Measurements from ENCODE around the gene ADARB2.

- TF ChIP-seq ZNF384 (IDR thresholded peaks at IDR 0.05): no peak
- no peak for TF ChIP-seq LEF1 (IDR thresholded peaks at IDR 0.05; ENCODE audit: borderline replicate concordance)
Observed at GRCh38 chr10:1166101-1166827, 571.1 kb downstream of the ADARB2 start.

All from HEK293T (cell line).